Measurements from ENCODE around the gene RLF. TPM values are rescaled to one million over a fixed set of nuclear protein-coding genes. Genes with fewer than 3 reads are reported as not detected.

Gene RLF
- polyA plus RNA-seq, 1 donor from 2014 or later: 8.0 TPM

DNA sequence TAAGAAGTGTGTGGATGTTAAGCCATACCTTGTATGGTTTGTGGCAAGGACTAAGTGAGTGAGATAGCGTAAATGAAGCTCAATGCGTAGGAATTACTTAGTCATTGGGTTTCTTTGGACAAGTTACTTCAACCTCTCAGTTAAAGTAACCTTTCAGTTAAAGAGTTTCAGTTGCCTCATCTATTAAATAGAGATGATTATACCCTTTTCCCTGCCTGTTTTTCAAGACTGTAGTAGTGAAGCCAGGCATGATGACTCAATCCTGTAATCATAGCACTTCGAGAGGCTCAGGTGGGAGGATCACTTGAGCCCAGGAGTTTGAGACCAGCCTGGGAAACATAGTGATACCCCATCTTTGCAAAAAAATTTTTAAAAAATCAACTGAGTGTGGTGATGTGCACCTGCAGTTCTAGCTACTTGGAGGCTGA is 103.2 kb downstream of the RLF start:
- Mint-ChIP-seq H3K9me3 (no peaks in the 10 kb centered on the region), H3K27me3 (no peaks in the 10 kb centered on the region), H3K27ac (no peak overlapping the region), H3K36me3 (peaks cover 2% of the 10 kb centered on the region), H3K4me1 (peaks cover 13 to 22% (median 15%) of the 10 kb centered on the region in 3 donors), H3K4me3 (no peak overlapping the region)

DNA sequence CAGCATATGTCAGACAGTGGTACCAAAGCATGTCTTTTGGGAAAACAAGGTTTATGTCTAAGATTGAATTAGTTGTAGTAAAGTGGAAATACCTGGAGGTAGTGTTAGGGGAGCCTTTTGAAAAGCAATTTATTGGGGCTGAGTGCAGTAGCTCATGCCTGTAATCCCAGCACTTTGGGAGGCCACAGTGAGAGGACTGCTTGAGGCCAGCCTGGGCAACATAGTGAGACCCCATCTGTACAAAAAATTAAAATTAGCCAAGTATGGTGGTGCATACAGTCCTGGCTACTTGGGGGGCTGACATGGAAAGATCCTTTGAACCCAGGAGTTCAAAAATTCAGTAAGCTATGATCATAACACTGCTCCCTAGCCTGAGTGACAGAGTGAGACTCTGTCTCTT is 104.1 kb downstream of the RLF start:
- no peaks in the 10 kb centered on the region for H3K9me3 Mint-ChIP-seq
- peaks cover 11 to 16% (median 13%) of the 10 kb centered on the region in 3 donors for H3K4me1 Mint-ChIP-seq
- H3K27ac Mint-ChIP-seq: no peak overlapping the region
- H3K36me3 Mint-ChIP-seq: peaks cover 2% of the 10 kb centered on the region
- no peaks in the 10 kb centered on the region for H3K27me3 Mint-ChIP-seq
- no peak overlapping the region for H3K4me3 Mint-ChIP-seq

DNA sequence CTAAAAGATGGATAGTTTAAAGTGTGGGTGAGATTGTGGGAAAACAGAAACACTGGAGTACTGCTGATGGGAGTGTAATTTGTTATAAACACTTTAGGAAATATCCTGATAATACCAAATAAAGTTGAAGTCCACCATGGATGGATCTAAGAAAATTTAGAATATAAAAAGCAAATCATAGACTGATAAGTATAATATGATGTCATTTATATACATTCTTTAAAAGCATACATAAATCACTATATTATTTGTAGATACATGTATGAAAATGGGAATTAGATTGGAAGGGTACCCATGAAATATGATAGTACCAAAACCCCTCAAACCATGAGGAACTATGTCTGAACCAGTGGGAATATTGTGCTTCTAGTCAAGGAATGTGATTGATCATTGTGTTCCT is 104.7 kb downstream of the RLF start:
- no peak overlapping the region for H3K4me3 Mint-ChIP-seq
- no peaks in the 10 kb centered on the region for H3K27me3 Mint-ChIP-seq
- peaks cover 2% of the 10 kb centered on the region for H3K36me3 Mint-ChIP-seq
- peaks cover 9 to 12% (median 10%) of the 10 kb centered on the region in 3 donors for H3K4me1 Mint-ChIP-seq
- no peaks in the 10 kb centered on the region for H3K9me3 Mint-ChIP-seq
- no peak overlapping the region for H3K27ac Mint-ChIP-seq

DNA sequence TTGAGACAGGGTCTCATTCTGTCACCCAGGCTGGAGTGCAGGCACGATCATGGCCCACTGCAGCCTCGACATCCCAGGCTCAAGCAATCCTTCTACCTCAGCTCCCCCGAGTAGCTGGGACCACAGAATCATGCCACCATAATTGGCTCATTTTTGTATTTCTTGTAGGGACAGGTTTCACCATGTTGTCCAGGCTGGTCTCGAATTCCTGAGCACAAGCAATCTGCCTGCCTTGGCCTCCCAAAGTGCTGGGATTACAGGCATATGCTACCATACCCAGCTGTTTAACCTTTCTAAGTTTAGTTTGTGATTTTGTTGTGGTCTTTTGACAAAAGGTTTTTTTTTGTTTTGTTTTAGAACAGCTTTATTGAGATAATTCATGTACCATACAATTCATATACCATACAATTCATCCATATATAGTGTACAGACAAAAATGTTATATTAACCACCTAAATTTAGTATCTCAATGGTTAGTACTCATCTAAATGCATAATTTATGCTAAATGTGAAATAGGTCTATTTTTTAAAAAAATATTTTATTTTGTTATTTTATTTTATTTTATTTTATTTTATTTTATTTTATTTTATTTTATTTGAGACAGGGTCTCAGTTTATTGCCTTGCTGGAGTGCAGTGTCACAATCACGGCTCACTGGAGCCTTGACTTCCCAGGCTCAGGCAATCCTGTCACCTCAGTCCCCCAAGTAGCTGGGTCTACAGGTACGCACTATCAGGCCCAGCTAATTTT is 105.8 kb downstream of the RLF start:
- peaks cover 4% of the 10 kb centered on the region for H3K36me3 Mint-ChIP-seq
- H3K27ac Mint-ChIP-seq: no peak overlapping the region
- H3K4me1 Mint-ChIP-seq: peaks cover 8 to 11% (median 8%) of the 10 kb centered on the region in 3 donors
- H3K9me3 Mint-ChIP-seq: no peaks in the 10 kb centered on the region
- no peak overlapping the region for H3K4me3 Mint-ChIP-seq
- no peaks in the 10 kb centered on the region for H3K27me3 Mint-ChIP-seq

DNA sequence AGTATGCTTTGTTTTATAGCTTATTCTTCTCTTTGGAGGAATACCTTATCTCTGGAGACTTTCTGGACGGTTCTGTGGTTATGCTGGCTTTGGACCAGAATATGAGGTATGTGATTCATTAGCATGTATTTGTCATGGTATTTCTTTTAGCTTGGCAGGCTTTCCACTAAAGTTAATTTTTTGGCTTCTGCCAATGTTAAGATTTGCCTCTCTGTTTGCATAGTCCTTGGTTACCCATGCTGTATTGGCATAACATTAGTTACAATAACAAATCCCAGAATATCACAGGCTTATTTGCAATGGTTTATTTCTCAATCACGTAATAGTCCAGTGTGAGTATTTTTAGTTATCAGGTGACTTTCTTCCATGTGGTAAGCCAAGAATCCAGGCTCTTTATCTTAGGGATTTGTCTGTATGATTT is 106.6 kb downstream of the RLF start:
- no peaks in the 10 kb centered on the region for H3K27me3 Mint-ChIP-seq
- peaks cover 5 to 11% (median 8%) of the 10 kb centered on the region in 3 donors for H3K4me1 Mint-ChIP-seq
- no peaks in the 10 kb centered on the region for H3K9me3 Mint-ChIP-seq
- H3K27ac Mint-ChIP-seq: no peak overlapping the region
- no peak overlapping the region for H3K4me3 Mint-ChIP-seq
- peaks cover 4% of the 10 kb centered on the region for H3K36me3 Mint-ChIP-seq

- no peak overlapping the region for H3K4me3 Mint-ChIP-seq
- H3K27me3 Mint-ChIP-seq: no peaks in the 10 kb centered on the region
- no peaks in the 10 kb centered on the region for H3K9me3 Mint-ChIP-seq
Measured at GRCh38 chr1:40268211-40268610, 107.0 kb downstream of the RLF start.

DNA sequence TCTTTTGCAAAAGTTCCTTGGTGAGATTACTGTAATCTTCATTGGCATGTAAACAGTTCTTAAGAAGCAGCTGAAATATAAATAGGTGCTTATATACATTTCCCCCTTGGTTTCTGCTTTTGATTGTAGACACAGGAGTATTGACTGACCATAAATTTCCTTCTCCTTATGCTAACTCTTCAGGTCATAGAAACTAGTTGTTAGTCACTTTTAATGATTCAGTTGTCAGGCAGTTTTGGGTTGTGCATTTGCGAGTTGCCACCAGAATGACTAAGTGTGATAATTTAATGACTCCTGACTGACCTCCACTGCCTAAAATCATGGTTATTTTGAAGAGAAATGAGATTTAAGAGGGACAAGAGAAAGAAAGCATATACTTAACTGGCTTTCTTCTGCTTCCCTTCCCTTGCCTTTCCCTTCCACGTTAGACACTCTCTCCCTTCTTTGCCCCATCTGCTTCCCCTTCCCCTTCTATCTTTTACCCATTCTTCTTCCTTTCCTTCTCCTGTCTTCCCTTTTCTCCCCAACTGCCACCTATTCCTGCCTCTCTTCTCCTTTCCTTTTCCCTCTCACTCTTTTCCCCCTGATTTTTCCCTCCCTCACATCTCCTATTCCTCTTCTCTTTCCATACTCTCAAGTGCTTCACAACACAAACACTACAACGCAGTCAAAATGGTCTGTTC is 109.1 kb downstream of the RLF start:
- Mint-ChIP-seq H3K4me1 (peaks cover 1 to 4% (median 2%) of the 10 kb centered on the region in 3 donors), H3K4me3 (no peak overlapping the region), H3K27ac (peak overlapping the region in 1 of 3 donors; percentile 13), H3K27me3 (no peaks in the 10 kb centered on the region), H3K36me3 (peaks cover 2% of the 10 kb centered on the region), H3K9me3 (no peaks in the 10 kb centered on the region)

More at GRCh38 chr1:40268211-40268610, 107.0 kb downstream of the RLF start:
- no peak overlapping the region for H3K27ac Mint-ChIP-seq
- H3K36me3 Mint-ChIP-seq: peaks cover 4% of the 10 kb centered on the region
- peaks cover 2 to 6% (median 5%) of the 10 kb centered on the region in 3 donors for H3K4me1 Mint-ChIP-seq

GRCh38 chr1:40272653-40273213 is 111.5 kb downstream of the RLF start:
- peaks cover 8% of the 10 kb centered on the region for H3K36me3 Mint-ChIP-seq
- peaks cover 1 to 4% (median 2%) of the 10 kb centered on the region in 3 donors for H3K4me1 Mint-ChIP-seq
- peak overlapping the region in 1 of 4 donors; percentile 53 for H3K4me3 Mint-ChIP-seq
- H3K27me3 Mint-ChIP-seq: no peaks in the 10 kb centered on the region
- no peak overlapping the region for H3K27ac Mint-ChIP-seq
- H3K9me3 Mint-ChIP-seq: no peaks in the 10 kb centered on the region

- no peaks in the 10 kb centered on the region for H3K9me3 Mint-ChIP-seq
- no peak overlapping the region for H3K4me3 Mint-ChIP-seq
- peaks cover 1 to 4% (median 2%) of the 10 kb centered on the region in 3 donors for H3K4me1 Mint-ChIP-seq
- no peaks in the 10 kb centered on the region for H3K27me3 Mint-ChIP-seq
- no peak overlapping the region for H3K27ac Mint-ChIP-seq
- peaks cover 8% of the 10 kb centered on the region for H3K36me3 Mint-ChIP-seq
Measured at GRCh38 chr1:40273547-40274166, 112.5 kb downstream of the RLF start.

- Mint-ChIP-seq H3K9me3 (no peaks in the 10 kb centered on the region), H3K36me3 (peaks cover 8% of the 10 kb centered on the region), H3K27me3 (no peaks in the 10 kb centered on the region), H3K4me1 (peaks cover 1 to 4% (median 2%) of the 10 kb centered on the region in 3 donors), H3K27ac (no peak overlapping the region), H3K4me3 (no peak overlapping the region)
Measured at GRCh38 chr1:40274331-40274730, 113.1 kb downstream of the RLF start.

- no peaks in the 10 kb centered on the region for H3K9me3 Mint-ChIP-seq
- peaks cover 10% of the 10 kb centered on the region for H3K36me3 Mint-ChIP-seq
- no peak overlapping the region for H3K27ac Mint-ChIP-seq
- H3K4me3 Mint-ChIP-seq: no peak overlapping the region
- H3K27me3 Mint-ChIP-seq: no peaks in the 10 kb centered on the region
- peaks cover 0 to 4% (median 2%) of the 10 kb centered on the region in 3 donors for H3K4me1 Mint-ChIP-seq
Measured at GRCh38 chr1:40276122-40276521, 114.9 kb downstream of the RLF start.

DNA sequence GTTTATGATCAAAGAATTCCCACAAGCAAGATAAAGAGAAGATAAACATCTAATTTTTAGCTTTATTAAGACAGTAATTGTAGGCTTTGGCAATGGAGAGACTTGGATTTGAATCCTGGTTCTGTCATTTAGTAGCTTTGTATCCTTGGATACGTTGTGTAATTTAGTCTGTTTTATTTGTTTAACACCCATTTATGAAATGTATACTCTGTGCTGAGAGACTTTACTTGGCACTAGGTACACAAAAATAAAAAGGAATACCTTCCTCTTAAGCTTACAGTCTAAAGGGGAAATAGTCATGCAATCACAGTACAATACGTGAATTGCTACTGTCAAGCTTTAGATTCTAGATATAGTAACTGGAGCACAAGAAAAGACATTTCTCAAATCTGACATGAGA is 120.7 kb downstream of the RLF start:
- Mint-ChIP-seq H3K4me1 (no peaks in the 10 kb centered on the region), H3K9me3 (no peaks in the 10 kb centered on the region), H3K27me3 (no peaks in the 10 kb centered on the region), H3K36me3 (peaks cover 3% of the 10 kb centered on the region), H3K4me3 (no peak overlapping the region), H3K27ac (no peak overlapping the region)
